K562 (cell line): ENCODE results near the gene SNRPA.

Experiments
- FOXA3 ChIP-seq, 2 experiments: fragments of 450-650 bp in 1 of 2; sonication (generic) in 1 of 2; formaldehyde crosslinking; IDR thresholded peaks in 1 of 2; conservative IDR thresholded peaks in 1 of 2; 2 replicates each; pipeline versions ENCODE4 v1.4.0 to v1.8.0; 2020 to 2022; ENCODE audit warnings: mild to moderate bottlenecking in 2 of 2, missing genetic modification reagents in 1 of 2
- ZFX ChIP-seq: sonication (generic); formaldehyde crosslinking; IDR thresholded peaks from 2 replicates; pipeline ENCODE4 v1.8.0; 2022; ENCODE audit warnings: mild to moderate bottlenecking, missing genetic modification reagents, moderate library complexity
- TF ChIP-seq, protein P1 (sequence below): sonication (generic); formaldehyde crosslinking; IDR thresholded peaks from 2 replicates; pipeline ENCODE4 v1.9.0; 2022; ENCODE audit warnings: mild to moderate bottlenecking, missing genetic modification reagents

DNA sequence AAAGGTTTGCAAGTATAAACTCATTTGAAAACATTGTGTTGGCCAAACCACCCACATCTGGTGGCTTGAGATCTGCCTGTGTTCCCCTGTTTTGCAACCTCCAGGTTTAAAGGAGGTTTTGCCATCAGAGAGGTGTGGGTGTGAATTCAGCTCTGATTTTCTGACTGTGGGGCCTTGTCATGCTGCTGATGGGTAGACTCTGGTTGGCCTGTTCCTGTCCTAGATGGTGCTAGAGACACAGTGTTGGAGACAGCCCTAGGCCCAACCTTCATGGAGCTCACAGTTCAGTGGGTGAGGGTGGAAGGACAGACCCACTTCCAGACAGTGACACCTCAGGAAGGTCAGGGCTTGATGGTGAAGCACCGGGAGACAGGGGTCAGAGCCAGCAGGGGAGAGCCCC, 34.5 kb downstream of the SNRPA start:
- TF ChIP-seq FOXA3 (CRISPR knock-in tag; conservative IDR thresholded peaks at IDR 0.05 in 1 of 2, IDR thresholded peaks at IDR 0.05 in 1 of 2) (no peak), ZFX (no peak)
- TF ChIP-seq, protein P1, sequence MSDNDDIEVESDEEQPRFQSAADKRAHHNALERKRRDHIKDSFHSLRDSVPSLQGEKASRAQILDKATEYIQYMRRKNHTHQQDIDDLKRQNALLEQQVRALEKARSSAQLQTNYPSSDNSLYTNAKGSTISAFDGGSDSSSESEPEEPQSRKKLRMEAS (CRISPR knock-in tag), result no peak
